Fibroblast of skin of right biceps (primary cell): ENCODE data around the gene IFT57.
"Not testable (repeated sequence)": the region's sequence is repeated elsewhere in the genome, so short reads cannot be mapped to it uniquely, and the experiment has no call there.

Experiments used
- DNase-seq: peaks from one replicate; pipeline ENCODE4 v3.0.0-alpha.2; 2013

IFT57 gene

DNA sequence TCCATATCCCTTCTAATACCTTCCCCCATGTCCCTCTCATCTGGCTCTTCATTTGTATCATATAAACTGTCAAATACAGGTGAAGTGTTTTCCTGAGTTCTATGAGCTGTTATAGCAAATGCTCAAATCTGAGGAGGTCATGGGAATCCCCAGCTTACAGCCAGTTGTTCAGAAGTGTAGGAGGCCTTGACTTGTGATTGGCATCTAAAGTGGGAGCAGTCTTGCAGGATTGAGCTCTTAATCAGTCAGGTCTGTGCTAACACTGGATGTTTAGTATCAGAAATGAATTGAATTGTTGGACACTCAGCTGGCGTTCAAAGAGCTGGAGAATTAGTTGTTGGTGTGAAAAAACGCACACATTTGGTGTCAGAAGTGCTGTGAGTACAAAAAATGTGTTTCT lies 65.0 kb downstream of the IFT57 start:
- no peak for DNase-seq

DNA sequence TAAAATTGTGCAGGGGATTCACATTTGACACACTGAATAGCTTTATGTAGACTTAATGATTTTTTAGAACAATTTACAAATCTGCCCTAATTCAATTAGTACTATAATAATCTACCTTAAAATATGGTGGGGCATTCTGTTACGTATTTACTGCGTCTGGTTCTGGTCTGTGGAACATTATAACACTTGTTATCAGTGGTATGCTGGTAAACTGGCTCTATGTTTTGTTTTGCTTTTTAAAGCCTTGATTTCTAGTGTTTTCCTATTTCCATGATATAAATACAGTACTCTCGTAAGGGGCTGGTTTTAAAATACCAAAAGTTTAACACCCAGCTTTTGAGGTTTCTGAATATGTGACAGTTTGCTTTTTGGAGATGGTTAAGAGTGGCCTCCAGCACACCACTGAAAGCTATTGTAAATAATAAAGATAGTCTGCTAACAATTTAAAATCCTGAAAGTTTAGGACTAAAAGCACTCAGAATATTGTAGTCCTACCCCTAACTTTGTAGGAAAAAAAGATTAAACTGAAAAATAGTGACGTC lies 65.8 kb downstream of the IFT57 start:
- no peak for DNase-seq

DNA sequence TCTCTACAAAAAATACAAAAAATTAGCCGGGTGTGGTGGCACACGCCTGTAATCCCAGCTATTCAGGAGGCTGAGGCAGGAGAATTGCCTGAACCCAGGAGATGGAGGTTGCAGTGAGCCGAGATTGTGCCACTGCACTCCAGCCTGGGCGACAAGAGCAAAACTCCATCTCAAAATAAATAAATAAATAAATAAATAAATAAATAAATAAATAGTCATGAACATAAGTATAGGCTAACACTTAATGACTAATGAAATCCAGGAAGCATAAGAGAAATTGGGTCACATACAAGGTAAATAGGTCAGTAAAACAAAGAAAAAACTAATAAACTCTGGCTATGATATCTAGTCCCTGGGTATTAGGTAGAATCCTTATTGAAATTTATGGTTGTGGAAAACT lies 66.6 kb downstream of the IFT57 start:
- not testable (repeated sequence) for DNase-seq

GRCh38 chr3:108153451-108153981 lies 68.7 kb downstream of the IFT57 start:
- peak; percentile 76 for DNase-seq

DNA sequence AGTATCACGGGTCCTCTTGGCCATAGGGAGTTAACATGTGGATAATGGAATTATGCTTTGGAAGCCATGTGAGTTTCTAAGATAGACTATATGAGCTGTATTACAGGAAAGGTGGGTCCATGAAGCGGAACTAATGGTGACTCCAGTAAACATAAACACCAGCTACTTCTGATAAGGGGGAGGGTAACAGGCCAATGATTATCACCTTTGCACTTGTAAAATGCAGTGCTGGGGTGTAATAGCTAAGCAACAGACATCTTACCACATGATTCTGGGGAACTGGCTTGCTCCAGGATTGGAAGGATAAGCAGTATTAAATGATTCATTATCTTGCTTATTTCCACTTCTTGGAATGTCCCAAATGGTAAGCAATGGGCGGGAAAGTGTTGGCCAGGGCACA lies 70.0 kb downstream of the IFT57 start:
- no peak for DNase-seq

- no peak for DNase-seq
Measured at GRCh38 chr3:108150200-108150599, 72.0 kb downstream of the IFT57 start.

DNA sequence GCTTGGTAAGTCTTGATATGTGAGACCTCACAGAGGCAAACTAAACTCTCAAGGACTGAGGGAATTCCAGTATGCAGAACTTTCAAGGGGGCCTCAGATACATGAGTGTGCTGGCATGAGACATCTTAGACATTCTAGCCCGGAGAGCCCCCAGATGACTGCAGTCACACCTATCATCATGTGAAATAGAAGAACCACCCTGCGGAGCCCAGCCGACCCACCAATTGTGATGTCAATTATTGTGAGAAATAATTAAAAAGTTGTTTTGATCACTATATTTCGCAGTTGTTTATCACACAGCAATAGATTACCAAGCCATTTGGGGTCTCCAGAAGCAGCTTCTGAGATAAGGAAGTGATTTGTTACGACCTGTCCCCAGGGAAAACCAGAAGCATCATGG lies 76.1 kb downstream of the IFT57 start:
- no peak for DNase-seq

GRCh38 chr3:108145578-108145977 lies 76.6 kb downstream of the IFT57 start:
- DNase-seq, result no peak

DNA sequence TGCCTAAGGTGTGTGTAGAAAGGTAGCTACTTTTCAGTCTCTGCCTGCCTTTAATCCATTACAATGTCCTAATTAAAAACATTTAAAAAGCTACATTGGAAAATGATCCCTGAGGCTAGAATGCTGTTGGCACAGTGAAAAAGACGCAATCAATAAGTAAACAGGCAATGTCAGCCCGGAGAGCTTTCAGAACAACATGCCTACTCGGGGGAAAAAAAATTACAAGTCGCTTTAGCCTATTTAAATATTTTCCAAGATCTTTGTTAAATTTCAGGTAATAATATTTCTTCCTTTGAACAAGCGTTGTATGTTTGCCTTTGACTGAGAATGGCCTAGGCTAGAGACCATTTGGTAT lies 84.8 kb downstream of the IFT57 start:
- DNase-seq, result no peak

DNA sequence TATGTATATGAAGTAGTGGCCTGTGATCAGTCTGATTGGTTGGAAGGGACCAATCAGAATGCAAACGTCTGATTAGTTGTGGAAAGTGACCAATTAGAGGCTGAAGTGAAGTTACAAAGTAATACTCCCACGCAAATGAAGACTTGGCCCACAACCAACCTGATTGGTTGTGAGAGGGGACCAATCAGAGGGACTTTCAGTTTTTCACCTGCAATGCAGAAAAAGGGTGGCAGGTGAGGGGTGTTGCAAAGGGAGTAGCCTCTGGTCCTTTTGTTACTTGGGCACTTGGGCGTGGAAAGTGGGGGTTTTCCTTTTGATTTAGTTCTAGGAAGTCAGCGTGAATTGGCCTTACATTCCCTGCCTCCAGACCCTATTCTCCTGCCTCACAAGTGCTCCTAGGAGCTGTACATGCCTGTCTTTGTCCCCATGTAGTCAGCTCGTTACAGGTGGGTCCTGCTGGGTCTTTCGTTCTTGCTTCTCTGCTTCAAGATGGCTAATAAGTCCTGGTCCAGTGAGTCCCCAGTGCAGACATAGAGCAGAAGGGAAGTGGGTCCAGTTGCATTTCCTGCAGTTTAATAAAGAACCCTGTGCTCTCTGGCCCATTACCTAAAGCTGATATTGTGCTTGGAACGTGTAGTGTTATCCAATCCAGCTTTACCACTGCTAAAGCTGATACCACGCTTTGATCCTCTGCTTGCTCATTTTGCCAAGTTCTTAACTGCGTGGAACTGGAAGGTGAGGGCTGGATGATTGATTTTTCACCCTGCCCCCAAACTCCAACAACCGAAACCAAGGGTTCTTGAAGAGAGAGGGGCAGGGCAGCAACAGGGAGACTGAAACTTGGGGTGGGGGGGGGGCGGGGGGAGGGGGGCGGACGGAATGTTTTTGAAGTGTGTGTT lies 85.4 kb downstream of the IFT57 start:
- no peak for DNase-seq

GRCh38 chr3:108134555-108134880 lies 87.7 kb downstream of the IFT57 start:
- DNase-seq, result no peak

DNA sequence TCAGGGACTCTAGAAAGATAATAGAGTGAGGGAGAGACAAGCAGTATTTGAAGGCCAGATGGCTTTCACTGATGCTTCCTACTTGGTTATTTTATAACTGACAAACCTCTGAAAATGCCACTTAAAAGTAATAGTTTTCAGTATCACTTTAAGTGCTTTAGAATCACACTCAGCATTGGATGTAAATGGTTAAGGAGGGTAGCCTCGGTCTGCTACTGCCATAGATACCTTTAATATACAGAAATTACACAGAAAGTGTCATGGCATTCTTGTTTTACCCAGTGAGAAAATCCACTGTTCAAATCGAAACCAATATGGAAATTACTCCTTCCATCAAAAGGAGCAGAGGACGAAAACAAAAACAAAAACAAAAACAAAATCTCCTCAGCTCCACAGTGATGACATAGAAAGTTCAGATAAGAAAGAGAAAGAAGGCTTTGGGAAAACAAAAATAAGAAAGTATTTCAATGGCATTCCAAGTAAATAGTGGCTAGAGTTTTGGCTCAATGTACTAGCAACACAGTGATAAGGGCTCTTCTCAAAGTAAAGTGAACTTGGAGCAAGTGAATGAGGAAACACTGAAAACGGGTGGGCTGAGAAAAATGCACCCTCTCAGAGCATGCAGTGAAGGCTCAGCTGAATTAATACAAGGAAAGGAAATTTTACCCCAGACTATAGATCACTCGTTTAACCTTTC lies 88.2 kb downstream of the IFT57 start:
- DNase-seq, result no peak

GRCh38 chr3:108133048-108133369 lies 89.2 kb downstream of the IFT57 start:
- no peak for DNase-seq

DNA sequence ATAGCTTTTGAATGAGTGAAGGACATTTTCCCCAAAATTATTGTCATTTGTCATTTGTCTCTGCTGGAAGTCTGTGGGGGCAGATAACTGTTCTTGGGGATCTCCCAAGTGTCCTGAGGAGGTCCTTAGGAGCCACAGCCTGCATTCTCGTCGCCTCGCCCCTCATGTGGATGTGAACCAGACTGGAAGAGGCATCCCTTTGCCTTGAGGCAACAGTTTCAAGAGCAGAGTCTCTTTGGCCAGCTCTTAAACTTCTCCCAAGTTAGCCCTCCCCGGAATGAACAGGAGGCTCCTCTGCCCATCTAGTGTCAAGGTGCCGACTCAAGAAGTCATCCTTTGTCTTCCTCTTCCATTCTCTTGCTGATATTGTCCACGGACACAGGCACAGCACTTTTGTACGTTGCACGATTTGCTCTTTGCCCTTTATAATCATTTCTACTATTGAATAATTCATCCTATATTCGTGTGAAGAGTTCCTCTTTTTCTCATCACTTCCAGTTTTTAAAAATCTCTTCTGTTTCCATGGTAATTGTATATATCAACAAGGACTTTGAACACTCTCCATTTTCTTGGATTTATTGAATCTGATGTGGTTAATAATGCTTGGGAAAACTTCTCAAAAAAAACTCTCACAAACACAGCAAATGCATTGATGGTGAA lies 90.6 kb downstream of the IFT57 start:
- no peak for DNase-seq

DNA sequence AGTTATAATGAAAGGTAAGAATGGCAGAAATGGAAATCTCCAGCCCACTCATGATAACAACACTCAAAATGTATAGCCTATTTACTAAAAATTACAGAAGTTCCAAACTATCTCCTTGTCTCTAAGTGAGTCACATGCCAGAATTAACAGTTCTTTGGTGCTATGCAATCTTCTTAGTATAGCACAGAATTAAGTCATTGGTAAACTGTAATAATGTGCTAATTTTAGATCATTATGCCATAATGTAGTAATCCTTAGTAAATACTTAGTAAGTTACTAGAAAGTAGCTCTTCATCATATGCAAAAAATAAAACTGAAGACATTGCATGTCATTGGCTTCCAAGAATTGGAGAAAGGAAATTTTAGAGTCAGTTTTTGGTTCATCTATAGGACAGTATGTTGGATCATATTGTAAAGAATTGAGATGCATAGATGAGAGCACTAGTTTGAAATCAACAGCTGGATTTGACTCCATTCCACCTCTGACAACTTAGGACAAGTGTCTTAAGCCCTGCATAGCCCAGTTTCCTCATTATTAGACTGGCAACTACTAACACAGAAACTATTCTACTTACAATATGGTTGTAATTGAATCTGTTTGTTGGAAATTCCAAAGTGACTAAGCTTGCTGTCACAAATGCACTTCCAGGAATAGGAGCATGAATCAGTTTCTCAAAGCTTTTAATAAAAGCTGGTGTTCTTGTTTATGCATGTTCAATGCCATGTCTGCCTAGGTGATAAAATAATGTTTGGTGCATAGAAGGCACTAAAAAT lies 91.3 kb downstream of the IFT57 start:
- DNase-seq, result peak; percentile 90

GRCh38 chr3:108130236-108130635 lies 92.0 kb downstream of the IFT57 start:
- no peak for DNase-seq

DNA sequence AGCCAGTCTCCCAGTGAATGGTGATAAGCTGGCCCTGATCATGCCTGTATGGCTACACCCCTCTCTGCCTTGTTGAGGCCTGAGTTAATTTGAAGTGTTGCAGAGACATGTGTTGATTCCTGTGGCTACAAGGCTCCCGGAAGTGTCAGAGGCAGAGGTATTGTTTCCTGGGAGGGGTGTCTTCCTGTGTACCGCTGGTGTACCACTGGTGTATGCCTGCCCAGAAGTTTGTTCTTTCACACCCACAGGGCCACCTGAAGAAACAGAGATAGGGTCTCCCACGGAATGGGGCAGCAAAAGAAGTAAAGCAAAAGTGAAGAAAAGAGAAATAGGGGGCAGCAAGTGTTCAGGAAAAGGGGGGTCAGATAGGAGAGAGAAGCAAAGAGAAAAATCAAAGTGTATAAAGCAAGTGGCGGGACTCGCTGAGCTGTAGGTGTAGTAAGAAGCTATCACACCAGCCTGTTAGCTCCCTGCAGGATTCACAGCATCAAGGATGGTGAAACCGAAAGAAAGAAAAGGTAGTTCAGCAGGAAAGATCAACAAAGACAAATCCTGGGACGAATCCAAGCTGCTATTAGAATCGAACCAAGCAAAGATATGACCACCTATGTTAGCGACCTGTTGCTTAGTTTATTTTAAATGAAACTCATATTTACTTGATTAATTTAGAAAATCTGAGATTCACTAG lies 94.8 kb downstream of the IFT57 start:
- DNase-seq, result no peak

GRCh38 chr3:108126348-108126747 lies 95.9 kb downstream of the IFT57 start:
- no peak for DNase-seq

DNA sequence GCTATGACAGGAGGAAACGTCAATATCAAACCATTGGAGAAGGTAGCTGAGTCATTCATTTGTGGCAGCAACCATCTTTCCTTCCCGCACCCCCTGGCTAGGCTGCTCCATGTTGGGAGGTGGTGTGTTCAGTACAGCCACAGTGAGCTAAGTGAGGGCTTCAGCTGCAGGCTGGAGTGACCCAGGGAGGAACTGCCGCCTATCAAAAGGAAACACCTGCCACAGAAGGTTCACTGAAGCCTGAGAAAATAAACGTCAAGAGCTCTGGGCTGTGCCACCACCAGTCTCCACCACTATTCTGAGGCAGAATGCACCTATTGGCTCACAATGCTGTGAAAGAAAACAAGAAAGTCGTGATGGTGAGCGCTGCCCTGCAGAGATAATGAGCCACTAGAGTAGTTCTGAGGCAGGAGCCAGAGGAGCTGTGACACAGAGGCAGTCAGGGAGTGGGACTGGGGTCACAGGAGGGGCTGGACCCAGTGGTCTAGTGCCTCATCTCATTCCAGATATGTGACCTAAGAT lies 96.6 kb downstream of the IFT57 start:
- DNase-seq, result no peak

DNA sequence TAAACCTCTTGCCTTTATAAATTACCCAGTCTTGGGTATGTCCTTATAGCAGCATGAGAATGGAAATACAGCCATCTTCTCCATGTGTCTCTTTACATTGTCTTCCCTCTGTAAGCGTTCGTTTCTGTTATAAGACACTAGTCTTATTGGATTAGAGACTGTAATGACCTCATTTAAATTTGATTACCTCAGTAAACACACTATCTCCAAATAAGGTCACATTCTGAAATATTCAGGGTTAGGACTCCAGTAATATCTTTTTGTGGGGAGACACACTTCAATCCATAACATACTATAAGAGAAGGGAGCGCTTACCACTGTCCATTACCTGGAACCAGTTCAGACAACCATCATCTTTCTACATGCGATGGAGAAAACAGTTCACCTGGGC lies 97.1 kb downstream of the IFT57 start:
- no peak for DNase-seq

GRCh38 chr3:108124337-108125152 lies 97.7 kb downstream of the IFT57 start:
- DNase-seq, result no peak
